MCF 10A (cell line): Measurements from ENCODE around the gene PEAK1. TPM values are rescaled to one million over a fixed set of nuclear protein-coding genes. Genes with fewer than 3 reads are reported as not detected.

Experiments used
- BruUV-seq: library from RNA; stranded (reverse); fragments of 400-500 nt; replicated peaks from 2 replicates; lab custom pipeline; 2021; lab: Mats Ljungman, UMichigan
- CTCF ChIA-PET: fragments of 300-600 bp; sonication (Branson Sonifier 250); formaldehyde crosslinking; extraction: SDS; loops from one replicate; lab custom pipeline; 2021; ENCODE audit warnings: antibody characterized with exemption, inconsistent platforms; lab: Yijun Ruan, JAX
- POLR2A ChIA-PET: fragments of 300-600, 350-650 bp; sonication (Branson Sonifier 250); formaldehyde crosslinking; extraction: SDS; loops from one replicate; lab custom pipeline; 2020; ENCODE audit warnings: antibody characterized with exemption, inconsistent platforms; lab: Yijun Ruan, JAX
- DNase-seq: peaks from one replicate; pipeline ENCODE4 v3.0.0-alpha.2; 2018; ENCODE audit not compliant: unreplicated experiment
- H3K27ac Mint-ChIP-seq: one replicate; pipeline ENCODE4 v1.8.0; 2022; ENCODE audit warnings: mild to moderate bottlenecking, low read depth, mixed read lengths; ENCODE audit not compliant: unreplicated experiment
- H3K27me3 Mint-ChIP-seq: one replicate; pipeline ENCODE4 v1.8.0; 2022; ENCODE audit warnings: mixed read lengths; ENCODE audit not compliant: insufficient read depth, unreplicated experiment
- H3K36me3 Mint-ChIP-seq: one replicate; pipeline ENCODE4 v1.8.0; 2022; ENCODE audit warnings: mild to moderate bottlenecking, moderate library complexity, mixed read lengths; ENCODE audit not compliant: insufficient read depth, unreplicated experiment
- H3K4me1 Mint-ChIP-seq: one replicate; pipeline ENCODE4 v1.8.0; 2022; ENCODE audit warnings: mixed read lengths; ENCODE audit not compliant: insufficient read depth, unreplicated experiment
- H3K4me3 Mint-ChIP-seq: one replicate; pipeline ENCODE4 v1.8.0; 2022; ENCODE audit warnings: mild to moderate bottlenecking, moderate library complexity, mixed read lengths; ENCODE audit not compliant: unreplicated experiment
- H3K9me3 Mint-ChIP-seq: one replicate; pipeline ENCODE4 v1.8.0; 2022; ENCODE audit warnings: mixed read lengths; ENCODE audit not compliant: unreplicated experiment
- CTCF ChIP-seq: fragments of 200-600 bp; IDR thresholded peaks from one replicate; pipeline ENCODE4 v1.8.0; 2022; ENCODE audit warnings: antibody characterized with exemption, mild to moderate bottlenecking; ENCODE audit not compliant: unreplicated experiment
- intact Hi-C: fragments of 100-400 bp; cut with micrococcal nuclease; formaldehyde crosslinking; loops from 2 replicates; pipeline ENCODE4 v1.14.1; 2022
- total RNA-seq: library from RNA; stranded (reverse); gene quantifications from 2 replicates; pipeline ENCODE4 v1.2.3, GENCODE V29; 2022

The PEAK1 gene
- total RNA-seq, 1 experiment from 2014 or later: 20.0 TPM

- Mint-ChIP-seq H3K27ac (no peak overlapping the region), H3K4me1 (no peaks in the 10 kb centered on the region), H3K36me3 (no peaks in the 10 kb centered on the region), H3K4me3 (no peak overlapping the region), H3K27me3 (no peaks in the 10 kb centered on the region), H3K9me3 (no peaks in the 10 kb centered on the region)
- ChIA-PET CTCF (no interaction called here), POLR2A (no interaction called here)
- no peak for DNase-seq
- intact Hi-C loops: no loop called here
- no peak for TF ChIP-seq CTCF
- BruUV-seq: no TSS peak
Observed at GRCh38 chr15:77333166-77333565, 86.7 kb downstream of the PEAK1 start.

- POLR2A ChIA-PET: interaction anchor here (1.1 kb wide), 1 partner anchor 22 kb away, joined by 3 read pairs; no protein-coding TSS in a partner anchor
Observed at GRCh38 chr15:77329202-77329601, 90.7 kb downstream of the PEAK1 start.

GRCh38 chr15:77327844-77328529 lies 91.9 kb downstream of the PEAK1 start:
- ChIA-PET POLR2A (interaction anchor here (0.7 to 1.1 kb wide), 2 partner anchors 21 to 1268 kb away, joined by 3 read pairs; no protein-coding TSS in a partner anchor), CTCF (interaction anchor here (1.0 kb wide), 1 partner anchor 58 kb away, joined by 3 read pairs; no protein-coding TSS in a partner anchor)
- DNase-seq: no peak
- no peak overlapping the region for H3K27ac Mint-ChIP-seq
- H3K36me3 Mint-ChIP-seq: no peaks in the 10 kb centered on the region
- intact Hi-C loops: no loop called here
- no peaks in the 10 kb centered on the region for H3K9me3 Mint-ChIP-seq
- H3K4me1 Mint-ChIP-seq: no peaks in the 10 kb centered on the region
- TF ChIP-seq CTCF: no peak
- H3K4me3 Mint-ChIP-seq: no peak overlapping the region
- no peaks in the 10 kb centered on the region for H3K27me3 Mint-ChIP-seq
- BruUV-seq: no TSS peak

More at GRCh38 chr15:77329202-77329601, 90.7 kb downstream of the PEAK1 start:
- H3K36me3 Mint-ChIP-seq: no peaks in the 10 kb centered on the region
- no peaks in the 10 kb centered on the region for H3K9me3 Mint-ChIP-seq
- H3K4me3 Mint-ChIP-seq: no peak overlapping the region
- TF ChIP-seq CTCF: no peak
- intact Hi-C loops: no loop called here
- CTCF ChIA-PET: no interaction called here
- no peak for DNase-seq
- H3K27ac Mint-ChIP-seq: no peak overlapping the region
- H3K27me3 Mint-ChIP-seq: no peaks in the 10 kb centered on the region
- no peaks in the 10 kb centered on the region for H3K4me1 Mint-ChIP-seq
- BruUV-seq: no TSS peak

GRCh38 chr15:77327168-77327567 lies 92.7 kb downstream of the PEAK1 start:
- Mint-ChIP-seq H3K27ac (no peak overlapping the region), H3K9me3 (no peaks in the 10 kb centered on the region), H3K4me3 (no peak overlapping the region), H3K4me1 (no peaks in the 10 kb centered on the region), H3K36me3 (no peaks in the 10 kb centered on the region), H3K27me3 (no peaks in the 10 kb centered on the region)
- CTCF ChIA-PET: no interaction called here
- POLR2A ChIA-PET: interaction anchor here (1.1 kb wide), 1 partner anchor 117 kb away, joined by 4 read pairs; no protein-coding TSS in a partner anchor
- no TSS peak for BruUV-seq
- intact Hi-C loops: no loop called here
- DNase-seq: no peak
- no peak for TF ChIP-seq CTCF
